Activated naive CD4-positive, alpha-beta T cell treated with anti-CD3 and anti-CD28 coated beads, Interleukin-2, amount 50 U/mL, for 24 hours (primary cell): ENCODE data around the gene BRWD1.
"Not testable (repeated sequence)": the region's sequence is repeated elsewhere in the genome, so short reads cannot be mapped to it uniquely, and the experiment has no call there.

Experiments used
- H3K27ac Mint-ChIP-seq: one replicate; pipeline ENCODE4 v1.8.0; 2021; ENCODE audit warnings: mild to moderate bottlenecking, mixed read lengths
- H3K27me3 Mint-ChIP-seq: one replicate; pipeline ENCODE4 v1.8.0; 2021; ENCODE audit warnings: mixed read lengths
- H3K36me3 Mint-ChIP-seq: one replicate; pipeline ENCODE4 v1.8.0; 2021; ENCODE audit warnings: mixed read lengths
- H3K4me1 Mint-ChIP-seq: one replicate; pipeline ENCODE4 v1.8.0; 2021; ENCODE audit warnings: mixed read lengths
- H3K4me3 Mint-ChIP-seq: one replicate; pipeline ENCODE4 v1.8.0; 2021; ENCODE audit warnings: mild to moderate bottlenecking, mixed read lengths
- H3K9me3 Mint-ChIP-seq: one replicate; pipeline ENCODE4 v1.8.0; 2021; ENCODE audit warnings: mixed read lengths

BRWD1 gene

GRCh38 chr21:39181205-39181818, 132.1 kb downstream of the BRWD1 start:
- H3K27ac Mint-ChIP-seq: no peak overlapping the region
- H3K36me3 Mint-ChIP-seq: peaks cover 11% of the 10 kb centered on the region
- H3K4me3 Mint-ChIP-seq: peak overlapping the region; percentile 98
- peaks cover 51% of the 10 kb centered on the region for H3K4me1 Mint-ChIP-seq
- H3K9me3 Mint-ChIP-seq: no peaks in the 10 kb centered on the region
- H3K27me3 Mint-ChIP-seq: no peaks in the 10 kb centered on the region

GRCh38 chr21:39180429-39181019, 132.9 kb downstream of the BRWD1 start:
- no peaks in the 10 kb centered on the region for H3K9me3 Mint-ChIP-seq
- H3K27me3 Mint-ChIP-seq: no peaks in the 10 kb centered on the region
- H3K4me1 Mint-ChIP-seq: peaks cover 52% of the 10 kb centered on the region
- H3K4me3 Mint-ChIP-seq: peak overlapping the region; percentile 39
- H3K36me3 Mint-ChIP-seq: peaks cover 13% of the 10 kb centered on the region
- H3K27ac Mint-ChIP-seq: peak overlapping the region; percentile 68

DNA sequence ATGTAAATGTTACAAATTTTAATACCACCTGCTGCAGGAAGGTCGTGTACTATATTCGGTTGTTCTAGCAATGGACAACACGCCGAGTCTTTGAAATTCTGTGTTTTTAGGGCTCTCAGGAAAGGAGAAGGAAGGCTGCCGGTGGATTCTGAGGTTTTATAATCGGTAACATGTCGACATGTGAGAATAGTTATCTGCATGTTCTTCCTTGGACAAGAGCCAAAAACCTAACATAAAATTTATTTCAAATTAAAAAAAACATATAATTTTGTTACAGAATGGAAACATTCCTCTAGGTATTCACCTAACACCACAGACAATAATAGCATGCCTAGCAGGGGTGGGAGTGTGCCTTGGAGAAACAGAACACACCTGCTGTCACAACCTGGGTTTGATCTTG, 135.0 kb downstream of the BRWD1 start:
- no peaks in the 10 kb centered on the region for H3K9me3 Mint-ChIP-seq
- H3K36me3 Mint-ChIP-seq: peaks cover 19% of the 10 kb centered on the region
- no peaks in the 10 kb centered on the region for H3K27me3 Mint-ChIP-seq
- no peak overlapping the region for H3K4me3 Mint-ChIP-seq
- peaks cover 43% of the 10 kb centered on the region for H3K4me1 Mint-ChIP-seq
- H3K27ac Mint-ChIP-seq: no peak overlapping the region

DNA sequence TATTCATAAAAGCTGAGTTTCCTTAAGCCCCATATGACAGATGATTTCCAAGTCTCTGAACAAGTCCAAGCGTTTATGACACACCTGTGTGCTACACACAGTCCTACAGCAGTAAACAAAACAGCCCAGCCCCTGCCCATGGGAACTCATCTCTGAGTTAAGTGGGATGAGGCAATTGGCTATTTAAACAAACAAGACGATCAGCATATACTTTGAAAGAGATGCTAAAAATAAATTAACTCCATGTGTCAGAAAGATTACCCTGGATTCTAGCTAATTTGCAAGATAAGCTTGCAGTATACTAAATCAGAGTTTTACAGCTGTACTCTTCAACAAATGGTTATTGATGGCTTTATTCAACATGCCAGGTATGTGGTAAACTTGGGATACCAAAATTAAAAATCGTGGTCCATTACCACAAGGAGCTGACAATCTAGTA, 137.1 kb downstream of the BRWD1 start:
- no peaks in the 10 kb centered on the region for H3K9me3 Mint-ChIP-seq
- H3K27me3 Mint-ChIP-seq: no peaks in the 10 kb centered on the region
- peaks cover 23% of the 10 kb centered on the region for H3K36me3 Mint-ChIP-seq
- H3K4me3 Mint-ChIP-seq: no peak overlapping the region
- H3K4me1 Mint-ChIP-seq: peaks cover 31% of the 10 kb centered on the region
- peak overlapping the region; percentile 39 for H3K27ac Mint-ChIP-seq

DNA sequence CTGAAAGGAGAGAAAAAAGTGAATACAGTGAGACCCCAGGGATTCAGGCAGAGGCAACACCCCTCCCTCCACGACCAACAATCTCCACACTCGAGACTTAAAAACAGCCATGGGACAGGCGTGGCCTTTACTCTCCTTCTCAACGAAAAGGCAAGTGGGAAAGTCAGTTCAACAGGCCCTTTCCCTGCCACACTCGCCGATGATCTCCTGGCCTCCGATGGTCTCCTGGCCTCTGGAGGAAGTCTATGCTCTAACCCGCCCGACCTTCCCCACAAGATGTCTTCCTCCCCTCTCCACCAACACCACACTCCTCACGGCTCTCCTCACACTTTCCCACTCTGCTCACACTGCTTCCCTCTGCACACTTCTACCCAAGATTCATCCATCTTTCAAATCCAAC, 137.8 kb downstream of the BRWD1 start:
- no peak overlapping the region for H3K4me3 Mint-ChIP-seq
- peak overlapping the region; percentile 39 for H3K27ac Mint-ChIP-seq
- no peaks in the 10 kb centered on the region for H3K27me3 Mint-ChIP-seq
- peaks cover 27% of the 10 kb centered on the region for H3K4me1 Mint-ChIP-seq
- H3K9me3 Mint-ChIP-seq: no peaks in the 10 kb centered on the region
- peaks cover 23% of the 10 kb centered on the region for H3K36me3 Mint-ChIP-seq

DNA sequence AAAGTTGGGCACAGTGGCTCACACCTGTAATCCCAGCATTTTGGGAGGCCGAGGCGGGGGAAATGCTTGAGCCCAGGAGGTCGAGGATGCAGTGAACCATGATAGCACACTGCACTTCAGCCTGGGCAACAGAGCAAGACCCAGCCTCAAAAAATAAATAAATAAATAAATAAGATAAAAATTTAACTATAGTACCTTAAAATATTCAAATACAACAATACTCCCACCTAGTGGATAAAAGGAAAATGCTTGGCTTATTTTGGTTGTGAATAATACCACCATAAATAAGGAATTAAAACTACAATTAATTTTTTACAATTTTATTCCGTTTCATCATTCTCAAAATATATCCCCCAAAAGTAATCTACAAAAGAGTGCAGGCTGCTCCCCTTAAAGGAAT, 138.3 kb downstream of the BRWD1 start:
- Mint-ChIP-seq H3K27ac (no peak overlapping the region), H3K36me3 (peaks cover 22% of the 10 kb centered on the region), H3K4me3 (no peak overlapping the region), H3K27me3 (no peaks in the 10 kb centered on the region), H3K9me3 (no peaks in the 10 kb centered on the region), H3K4me1 (peaks cover 22% of the 10 kb centered on the region)

GRCh38 chr21:39173716-39174680, 139.4 kb downstream of the BRWD1 start:
- no peak overlapping the region for H3K27ac Mint-ChIP-seq
- peaks cover 15% of the 10 kb centered on the region for H3K4me1 Mint-ChIP-seq
- no peak overlapping the region for H3K4me3 Mint-ChIP-seq
- H3K9me3 Mint-ChIP-seq: no peaks in the 10 kb centered on the region
- no peaks in the 10 kb centered on the region for H3K27me3 Mint-ChIP-seq
- H3K36me3 Mint-ChIP-seq: peaks cover 19% of the 10 kb centered on the region

DNA sequence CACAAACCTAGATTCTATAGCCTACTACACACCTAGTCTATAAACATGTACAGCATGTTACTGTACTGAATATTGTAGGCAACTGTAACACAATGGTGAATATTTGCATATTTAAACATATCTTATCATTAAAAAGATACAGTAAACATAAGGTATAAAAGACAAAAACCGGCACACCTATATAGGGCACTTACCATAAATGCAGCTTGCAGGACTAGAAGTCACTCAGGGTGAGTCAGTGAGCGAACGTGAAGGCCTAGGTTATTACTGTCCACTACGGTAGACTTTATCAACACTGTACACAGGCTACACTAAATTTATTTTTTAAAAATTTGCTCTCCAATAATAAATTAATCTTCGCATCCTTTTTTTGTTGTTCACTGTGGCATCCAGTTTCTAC, 143.5 kb downstream of the BRWD1 start:
- H3K36me3 Mint-ChIP-seq: peaks cover 10% of the 10 kb centered on the region
- H3K4me3 Mint-ChIP-seq: no peak overlapping the region
- peaks cover 5% of the 10 kb centered on the region for H3K4me1 Mint-ChIP-seq
- H3K27ac Mint-ChIP-seq: no peak overlapping the region
- peaks cover 4% of the 10 kb centered on the region for H3K9me3 Mint-ChIP-seq
- no peaks in the 10 kb centered on the region for H3K27me3 Mint-ChIP-seq

- Mint-ChIP-seq H3K36me3 (peaks cover 6% of the 10 kb centered on the region), H3K9me3 (peaks cover 4% of the 10 kb centered on the region), H3K27ac (no peak overlapping the region), H3K27me3 (no peaks in the 10 kb centered on the region), H3K4me3 (no peak overlapping the region), H3K4me1 (peaks cover 4% of the 10 kb centered on the region)
These were observed 144.6 kb downstream of the BRWD1 start for GRCh38 chr21:39168800-39169199.

DNA sequence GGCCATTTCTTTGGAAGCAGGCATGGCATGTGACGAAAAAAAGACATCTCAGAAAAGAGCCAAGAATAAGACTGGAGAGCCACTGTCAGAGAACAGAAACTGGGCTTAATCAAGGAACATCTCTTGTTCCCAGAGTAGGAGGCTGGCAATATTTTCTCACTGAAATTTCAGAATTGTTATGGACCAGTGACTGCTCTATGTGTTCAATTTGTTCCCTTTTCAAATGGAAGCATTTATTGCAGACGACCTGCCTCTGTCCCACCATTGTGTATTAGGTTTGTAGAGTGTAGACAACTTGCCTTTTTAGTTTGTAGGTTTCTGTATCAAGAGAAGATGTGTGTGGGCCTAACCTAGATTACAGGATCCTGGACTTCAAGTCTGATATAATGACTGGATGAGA, 148.9 kb downstream of the BRWD1 start:
- Mint-ChIP-seq H3K36me3 (peaks cover 3% of the 10 kb centered on the region), H3K4me1 (no peaks in the 10 kb centered on the region), H3K27me3 (peaks cover 4% of the 10 kb centered on the region), H3K4me3 (no peak overlapping the region), H3K9me3 (peaks cover 10% of the 10 kb centered on the region), H3K27ac (no peak overlapping the region)

- no peak overlapping the region for H3K4me3 Mint-ChIP-seq
- H3K27me3 Mint-ChIP-seq: peaks cover 4% of the 10 kb centered on the region
- no peak overlapping the region for H3K27ac Mint-ChIP-seq
- no peaks in the 10 kb centered on the region for H3K4me1 Mint-ChIP-seq
- peaks cover 3% of the 10 kb centered on the region for H3K36me3 Mint-ChIP-seq
- peaks cover 6% of the 10 kb centered on the region for H3K9me3 Mint-ChIP-seq
These were observed 152.4 kb downstream of the BRWD1 start for GRCh38 chr21:39161064-39161463.

DNA sequence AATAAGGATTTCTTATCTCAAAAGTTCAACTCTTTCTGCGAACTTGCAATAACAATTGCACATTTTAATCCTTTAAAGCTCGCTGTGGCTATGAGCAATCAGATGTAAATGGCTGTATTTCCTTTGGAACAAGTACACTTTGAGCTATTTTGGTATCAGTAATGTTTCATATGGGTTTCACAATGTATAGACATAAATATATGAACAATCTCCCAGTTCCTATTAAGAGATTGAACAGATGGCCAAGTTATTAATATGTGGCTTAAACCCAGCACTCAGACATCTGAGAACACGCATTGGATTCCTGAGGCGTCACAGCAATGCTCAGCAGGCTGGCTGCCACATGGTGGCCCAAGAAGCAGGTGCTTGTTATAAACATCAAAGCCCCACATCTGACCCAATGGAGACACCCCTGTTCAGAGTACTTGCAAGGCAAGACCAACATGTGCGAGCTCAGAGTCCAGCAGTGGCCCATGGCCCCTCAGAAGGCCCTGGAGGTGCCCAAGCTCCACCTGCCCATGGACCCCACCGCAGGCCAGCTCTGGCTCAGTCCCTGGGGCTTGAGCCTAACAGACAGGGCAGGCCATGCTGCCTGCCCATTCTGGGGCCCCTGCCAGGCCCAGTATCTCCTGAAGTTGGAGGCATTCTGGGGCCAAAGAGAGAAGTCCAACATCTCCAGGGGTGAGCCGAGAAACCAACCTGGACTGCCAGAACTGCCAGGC, 153.9 kb downstream of the BRWD1 start:
- no peak overlapping the region for H3K4me3 Mint-ChIP-seq

DNA sequence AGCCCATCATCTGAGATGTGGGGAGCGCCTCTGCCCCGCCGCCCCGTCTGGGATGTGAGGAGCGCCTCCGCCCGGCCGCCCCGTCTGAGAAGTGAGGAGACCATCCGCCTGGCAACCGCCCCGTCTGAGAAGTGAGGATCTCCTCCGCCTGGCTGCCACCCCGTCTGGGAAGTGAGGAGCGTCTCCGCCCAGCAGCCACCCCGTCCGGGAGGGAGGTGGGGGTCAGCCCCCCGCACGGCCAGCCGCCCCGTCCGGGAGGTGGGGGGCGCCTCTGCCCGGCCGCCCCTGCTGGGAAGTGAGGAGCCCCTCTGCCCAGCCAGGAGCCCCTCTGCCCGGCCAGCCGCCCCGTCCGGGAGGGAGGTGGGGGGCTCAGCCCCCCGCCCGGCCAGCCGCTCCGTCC, 156.2 kb downstream of the BRWD1 start:
- H3K9me3 Mint-ChIP-seq, H3K27me3 Mint-ChIP-seq, H3K27ac Mint-ChIP-seq, H3K36me3 Mint-ChIP-seq, H3K4me3 Mint-ChIP-seq, H3K4me1 Mint-ChIP-seq: not testable (repeated sequence)

More for the DNA sequence above, 153.9 kb downstream of the BRWD1 start:
- Mint-ChIP-seq H3K9me3 (peaks cover 6% of the 10 kb centered on the region), H3K27me3 (peaks cover 4% of the 10 kb centered on the region), H3K4me1 (no peaks in the 10 kb centered on the region), H3K36me3 (peaks cover 3% of the 10 kb centered on the region), H3K27ac (no peak overlapping the region)

GRCh38 chr21:39156024-39156423, 157.4 kb downstream of the BRWD1 start:
- H3K36me3 Mint-ChIP-seq: no peaks in the 10 kb centered on the region

DNA sequence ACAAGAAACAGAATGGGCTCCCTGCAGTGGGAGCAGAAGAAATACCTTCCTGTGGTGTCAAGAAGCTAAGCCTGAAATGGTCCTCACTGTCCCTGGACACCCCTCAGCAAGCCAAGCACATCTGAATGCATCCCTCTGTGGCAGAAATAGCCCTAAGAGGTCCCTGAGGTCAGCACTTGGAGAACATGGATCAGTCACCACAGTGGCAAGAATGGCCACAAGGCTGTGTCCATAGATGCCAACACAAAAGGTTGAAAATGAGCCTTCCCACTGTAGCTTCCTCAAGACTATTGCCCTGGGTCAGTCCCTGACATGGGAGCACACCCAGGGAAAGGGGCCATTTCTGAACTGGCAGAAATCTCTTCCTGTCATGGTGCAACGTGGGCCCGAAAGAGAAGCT, 157.9 kb downstream of the BRWD1 start:
- H3K4me1 Mint-ChIP-seq: no peaks in the 10 kb centered on the region
- H3K36me3 Mint-ChIP-seq: no peaks in the 10 kb centered on the region

More at GRCh38 chr21:39156024-39156423, 157.4 kb downstream of the BRWD1 start:
- Mint-ChIP-seq H3K9me3 (no peaks in the 10 kb centered on the region), H3K4me1 (no peaks in the 10 kb centered on the region), H3K4me3 (no peak overlapping the region), H3K27ac (no peak overlapping the region), H3K27me3 (peaks cover 3% of the 10 kb centered on the region)

More for the DNA sequence above, 157.9 kb downstream of the BRWD1 start:
- no peak overlapping the region for H3K4me3 Mint-ChIP-seq
- no peak overlapping the region for H3K27ac Mint-ChIP-seq
- H3K9me3 Mint-ChIP-seq: no peaks in the 10 kb centered on the region
- peaks cover 3% of the 10 kb centered on the region for H3K27me3 Mint-ChIP-seq
